ENCODE measurements around the gene CDKN2AIP.

The CDKN2AIP gene

GRCh38 chr4:183412821-183413220, 31.6 kb upstream of the CDKN2AIP start:
- no peak for TF ChIP-seq CTCF (IDR thresholded peaks at IDR 0.05; ENCODE audit: low read depth, low read length)
- no peak overlapping the region for H3K4me3 ChIP-seq (replicated peaks in 1 of 2; ENCODE audit: low read depth in 2 of 2, low read length in 2 of 2)
- DNase-seq (ENCODE audit: low read depth in 2 of 2): no peak

GRCh38 chr4:183413234-183414200, 30.9 kb upstream of the CDKN2AIP start:
- H3K4me3 ChIP-seq (replicated peaks in 1 of 2; ENCODE audit: low read depth in 2 of 2, low read length in 2 of 2): no peak overlapping the region
- DNase-seq (ENCODE audit: low read depth in 2 of 2): no peak
- TF ChIP-seq CTCF (IDR thresholded peaks at IDR 0.05; ENCODE audit: low read depth, low read length): no peak

GRCh38 chr4:183416879-183417755, 27.3 kb upstream of the CDKN2AIP start:
- no peak overlapping the region for H3K4me3 ChIP-seq (replicated peaks in 1 of 2; ENCODE audit: low read depth in 2 of 2, low read length in 2 of 2)
- no peak for TF ChIP-seq CTCF (IDR thresholded peaks at IDR 0.05; ENCODE audit: low read depth, low read length)
- DNase-seq (ENCODE audit: low read depth in 2 of 2): no peak

- TF ChIP-seq CTCF (IDR thresholded peaks at IDR 0.05; ENCODE audit: low read depth, low read length): no peak
- peak; percentile 24 to 27 for DNase-seq (ENCODE audit: low read depth in 2 of 2)
- H3K4me3 ChIP-seq (replicated peaks in 1 of 2; ENCODE audit: low read depth in 2 of 2, low read length in 2 of 2): no peak overlapping the region
Measured at GRCh38 chr4:183422962-183423631, 21.3 kb upstream of the CDKN2AIP start.

GRCh38 chr4:183424109-183424744, 20.2 kb upstream of the CDKN2AIP start:
- no peak for DNase-seq (ENCODE audit: low read depth in 2 of 2)
- no peak overlapping the region for H3K4me3 ChIP-seq (replicated peaks in 1 of 2; ENCODE audit: low read depth in 2 of 2, low read length in 2 of 2)
- TF ChIP-seq CTCF (IDR thresholded peaks at IDR 0.05; ENCODE audit: low read depth, low read length): no peak

GRCh38 chr4:183426507-183426906, 17.9 kb upstream of the CDKN2AIP start:
- DNase-seq (ENCODE audit: low read depth in 2 of 2): no peak
- H3K4me3 ChIP-seq (replicated peaks in 1 of 2; ENCODE audit: low read depth in 2 of 2, low read length in 2 of 2): no peak overlapping the region
- no peak for TF ChIP-seq CTCF (IDR thresholded peaks at IDR 0.05; ENCODE audit: low read depth, low read length)

Measured in cardiac fibroblast (primary cell).